ENCODE measurements around the gene ZNF329. TPM values are rescaled to one million over a fixed set of nuclear protein-coding genes. Genes with fewer than 3 reads are reported as not detected.

The ZNF329 gene
- 14.8 and 16.2 TPM in 2 replicates for total RNA-seq

GRCh38 chr19:58150328-58150921 lies at the start of gene ZNF329:
ZNF329 (minus strand) TSS chr19:58150789; CDS start chr19:58129503, 21,286 bp downstream.

GRCh38 chr19:58182989-58183816 lies 32.6 kb upstream of the ZNF329 start, which contains the start of gene ZNF274:
ZNF274 (plus strand) TSS chr19:58183061; CDS start chr19:58183966, 905 bp downstream.

GRCh38 chr19:58097781-58098681 lies 52.6 kb downstream of the ZNF329 start, which contains the start of gene ZSCAN18:
ZSCAN18 (minus strand) TSS chr19:58098231; CDS start chr19:58090267, 7,964 bp downstream.

Other genes with a start within 250 kb of the ZNF329 start
- gene ZNF417, start 234.2 kb downstream of the ZNF329 start, total RNA-seq: 20.2 and 25.7 TPM in 2 replicates
- gene ZNF418, start 215.4 kb downstream of the ZNF329 start, total RNA-seq: 5.7 and 6.2 TPM in 2 replicates
- 4.0 and 4.9 TPM in 2 replicates for gene ZNF256, start 203.1 kb downstream of the ZNF329 start, total RNA-seq
- not detected in 2 replicates for gene C19orf18, start 176.3 kb downstream of the ZNF329 start, total RNA-seq
- 11.5 and 12.5 TPM in 2 replicates for gene ZNF606, start 148.0 kb downstream of the ZNF329 start, total RNA-seq
- gene ZSCAN1, start 116.8 kb downstream of the ZNF329 start, total RNA-seq: 0.46 TPM in 1 of 2 replicates, not detected in the other
- 5.1 and 6.1 TPM in 2 replicates for gene ZNF135, start 91.5 kb downstream of the ZNF329 start, total RNA-seq
- 55.8 and 67.1 TPM in 2 replicates for gene ZSCAN18, start 52.6 kb downstream of the ZNF329 start, total RNA-seq
- 20.6 and 22.4 TPM in 2 replicates for gene ZNF274, start 32.3 kb upstream of the ZNF329 start, total RNA-seq
- gene ZNF544, start 78.1 kb upstream of the ZNF329 start, total RNA-seq: 31.8 and 43.4 TPM in 2 replicates
- gene ZNF8, start 128.2 kb upstream of the ZNF329 start, total RNA-seq: 6.3 and 7.6 TPM in 2 replicates
- 18.8 and 20.3 TPM in 2 replicates for gene ERVK3-1, start 154.6 kb upstream of the ZNF329 start, total RNA-seq
- 3.0 and 4.2 TPM in 2 replicates for gene ZSCAN22, start 176.2 kb upstream of the ZNF329 start, total RNA-seq
- 10.5 and 11.5 TPM in 2 replicates for gene A1BG, start 202.7 kb upstream of the ZNF329 start, total RNA-seq
- gene ZNF497, start 212.0 kb upstream of the ZNF329 start, total RNA-seq: 0.91 and 2.0 TPM in 2 replicates
- gene ZNF837, start 230.2 kb upstream of the ZNF329 start, total RNA-seq: 1.4 and 1.9 TPM in 2 replicates
- gene RPS5, start 236.5 kb upstream of the ZNF329 start, total RNA-seq: 1,369 and 1,523 TPM in 2 replicates
- 0.13 TPM in 1 of 2 replicates, not detected in the other for gene RNF225, start 244.9 kb upstream of the ZNF329 start, total RNA-seq